ENCODE measurements around the gene HOXB3. TPM values are rescaled to one million over a fixed set of nuclear protein-coding genes. Genes with fewer than 3 reads are reported as not detected.

Gene HOXB3
- polyA plus RNA-seq, 1 donor from 2014 or later: not detected

GRCh38 chr17:48554412-48555257 lies 35.4 kb downstream of the HOXB3 start:
- no peaks in the 10 kb centered on the region for H3F3A ChIP-seq (ENCODE audit: insufficient read depth, low read length, poor library complexity, severe bottlenecking)

GRCh38 chr17:48553826-48554225 lies 36.2 kb downstream of the HOXB3 start:
- Histone ChIP-seq H2AFZ (ENCODE audit: low read depth, low read length) (no peak overlapping the region), H3K27ac (ENCODE audit: low read length) (no peak overlapping the region), H3K79me2 (replicated peaks; ENCODE audit: insufficient read depth, low read length) (no peaks in the 10 kb centered on the region), H3K9ac (ENCODE audit: low read length) (no peak overlapping the region), H3K9me3 (ENCODE audit: low read length) (no peaks in the 10 kb centered on the region), H3K4me2 (ENCODE audit: low read length) (no peak overlapping the region), H3K36me3 (ENCODE audit: insufficient read depth, low read length) (no peaks in the 10 kb centered on the region), H3K4me3 (ENCODE audit: low read length) (no peak overlapping the region), H4K20me1 (ENCODE audit: insufficient read depth) (no peaks in the 10 kb centered on the region), H3F3A (ENCODE audit: insufficient read depth, low read length, poor library complexity, severe bottlenecking) (no peaks in the 10 kb centered on the region), H3K9me2 (ENCODE audit: insufficient read depth, low read length) (no peaks in the 10 kb centered on the region), H3K27me3 (ENCODE audit: insufficient read depth, low read depth, low read length) (peaks cover 99% of the 10 kb centered on the region)
- no peak for TF ChIP-seq REST (IDR thresholded peaks at IDR 0.05; ENCODE audit: borderline replicate concordance)

More at GRCh38 chr17:48554412-48555257, 35.4 kb downstream of the HOXB3 start:
- TF ChIP-seq EZH2 (IDR thresholded peaks at IDR 0.05; ENCODE audit: borderline replicate concordance, insufficient read depth, low read length, poor library complexity, severe bottlenecking): peak; percentile 64
- TF ChIP-seq REST (IDR thresholded peaks at IDR 0.05; ENCODE audit: borderline replicate concordance): no peak
- TF ChIP-seq SMC3 (conservative IDR thresholded peaks at IDR 0.05; ENCODE audit: poor library complexity): no peak
- H4K20me1 ChIP-seq (ENCODE audit: insufficient read depth): no peaks in the 10 kb centered on the region
- no peaks in the 10 kb centered on the region for H3K79me2 ChIP-seq (replicated peaks; ENCODE audit: insufficient read depth, low read length)
- H3K4me3 ChIP-seq (ENCODE audit: low read length): no peak overlapping the region
- H3K9ac ChIP-seq (ENCODE audit: low read length): no peak overlapping the region
- no peaks in the 10 kb centered on the region for H3K9me2 ChIP-seq (ENCODE audit: insufficient read depth, low read length)
- no peaks in the 10 kb centered on the region for H3K36me3 ChIP-seq (ENCODE audit: insufficient read depth, low read length)
- H3K9me3 ChIP-seq (ENCODE audit: low read length): no peaks in the 10 kb centered on the region
- no peak overlapping the region for H3K4me2 ChIP-seq (ENCODE audit: low read length)
- H3K27me3 ChIP-seq (ENCODE audit: insufficient read depth, low read depth, low read length): peaks cover 99% of the 10 kb centered on the region
- no peak overlapping the region for H2AFZ ChIP-seq (ENCODE audit: low read depth, low read length)
- H3K27ac ChIP-seq (ENCODE audit: low read length): no peak overlapping the region

GRCh38 chr17:48553190-48553547 lies 36.9 kb downstream of the HOXB3 start:
- no peak overlapping the region for H3K4me2 ChIP-seq (ENCODE audit: low read length)
- H3K9ac ChIP-seq (ENCODE audit: low read length): no peak overlapping the region
- peaks cover 99% of the 10 kb centered on the region for H3K27me3 ChIP-seq (ENCODE audit: insufficient read depth, low read depth, low read length)
- no peaks in the 10 kb centered on the region for H4K20me1 ChIP-seq (ENCODE audit: insufficient read depth)
- H3K27ac ChIP-seq (ENCODE audit: low read length): no peak overlapping the region
- H3K9me2 ChIP-seq (ENCODE audit: insufficient read depth, low read length): no peaks in the 10 kb centered on the region
- TF ChIP-seq EZH2 (IDR thresholded peaks at IDR 0.05; ENCODE audit: borderline replicate concordance, insufficient read depth, low read length, poor library complexity, severe bottlenecking): no peak
- H3K36me3 ChIP-seq (ENCODE audit: insufficient read depth, low read length): no peaks in the 10 kb centered on the region
- H3K79me2 ChIP-seq (replicated peaks; ENCODE audit: insufficient read depth, low read length): no peaks in the 10 kb centered on the region
- no peak overlapping the region for H2AFZ ChIP-seq (ENCODE audit: low read depth, low read length)
- no peaks in the 10 kb centered on the region for H3K9me3 ChIP-seq (ENCODE audit: low read length)
- H3K4me3 ChIP-seq (ENCODE audit: low read length): no peak overlapping the region
- no peaks in the 10 kb centered on the region for H3F3A ChIP-seq (ENCODE audit: insufficient read depth, low read length, poor library complexity, severe bottlenecking)

All from neural cell (in vitro differentiated cells).